Gastroesophageal sphincter (tissue), 4 donors: Measurements from ENCODE around the gene LYL1. TPM values are rescaled to one million over a fixed set of nuclear protein-coding genes. Genes with fewer than 3 reads are reported as not detected.

Experiments
- ATAC-seq: fragments of 150-250 bp; one replicate; pipeline ENCODE4 v1.9.1; 2016; ENCODE audit warnings: mild to moderate bottlenecking, moderate library complexity
- H3K27ac ChIP-seq, 4 donors: fragments of 200-600 bp; sonication (generic) in 3 of 4; 1 replicate in 3 of 4; 2 replicates in 1 of 4; pipeline ENCODE4 v1.5.1; 2016 to 2019
- H3K27me3 ChIP-seq: fragments of 200-600 bp; sonication (generic); one replicate; pipeline ENCODE4 v1.5.1; 2019
- H3K36me3 ChIP-seq, 2 donors: fragments of 200-600 bp; sonication (generic); one replicate each; pipeline ENCODE4 v1.5.1; 2019; ENCODE audit warnings: control low read depth in 1 of 2
- H3K4me1 ChIP-seq, 3 donors: fragments of 200-600 bp; sonication (generic); 1 replicate in 2 of 3; 2 replicates in 1 of 3; pipeline ENCODE4 v1.5.1; 2016 to 2019; ENCODE audit warnings: control low read depth in 2 of 3
- H3K4me3 ChIP-seq, 2 donors: fragments of 200-600 bp; sonication (generic); one replicate each; pipeline ENCODE4 v1.5.1; 2019; ENCODE audit warnings: mild to moderate bottlenecking in 1 of 2, moderate library complexity in 1 of 2
- H3K9me3 ChIP-seq, 3 donors: fragments of 200-600 bp; sonication (generic); one replicate each; pipeline ENCODE4 v1.5.1; 2017 to 2019; ENCODE audit warnings: control low read depth in 2 of 3
- EP300 ChIP-seq: sonication (generic); formaldehyde crosslinking; IDR thresholded peaks from one replicate; pipeline ENCODE4 v1.6.1; 2017; ENCODE audit warnings: antibody characterized with exemption, mild to moderate bottlenecking
- POLR2A ChIP-seq, 2 donors: fragments of 450-650 bp; IDR thresholded peaks; one replicate each; pipeline ENCODE4 v1.6.1; 2017; ENCODE audit warnings: antibody characterized with exemption in 2 of 2, mild to moderate bottlenecking in 2 of 2, moderate library complexity in 1 of 2
- POLR2AphosphoS5 ChIP-seq: sonication (generic); formaldehyde crosslinking; IDR thresholded peaks from one replicate; pipeline ENCODE4 v1.6.1; 2017; ENCODE audit warnings: antibody characterized with exemption
- WGBS, 2 donors: methylation state at CpG; one replicate each; pipeline ENCODE4 v1.1.5; 2018; ENCODE audit warnings: low coverage in 1 of 2; 5-methylcytosine and 5-hydroxymethylcytosine counted together
- total RNA-seq, 4 donors: library from RNA; depleted of rRNA; stranded (reverse); fragments of >200 nt; gene quantifications; one replicate each; pipeline ENCODE4 v1.1.0, GENCODE V29; 2016
- TF ChIP-seq, protein P1 (sequence below), 4 experiments: fragments of 200-600 bp in 2 of 4; fragments of 450-650 bp in 2 of 4; sonication (generic) in 1 of 4; IDR thresholded peaks; one replicate each; pipeline ENCODE4 v1.5.1; 2017 to 2019; ENCODE audit warnings: antibody characterized with exemption in 4 of 4, mild to moderate bottlenecking in 2 of 4, moderate library complexity in 2 of 4

LYL1 gene
- total RNA-seq, 4 donors from 2014 or later, result 9.9 to 11.8 (median 10.8) TPM

DNA sequence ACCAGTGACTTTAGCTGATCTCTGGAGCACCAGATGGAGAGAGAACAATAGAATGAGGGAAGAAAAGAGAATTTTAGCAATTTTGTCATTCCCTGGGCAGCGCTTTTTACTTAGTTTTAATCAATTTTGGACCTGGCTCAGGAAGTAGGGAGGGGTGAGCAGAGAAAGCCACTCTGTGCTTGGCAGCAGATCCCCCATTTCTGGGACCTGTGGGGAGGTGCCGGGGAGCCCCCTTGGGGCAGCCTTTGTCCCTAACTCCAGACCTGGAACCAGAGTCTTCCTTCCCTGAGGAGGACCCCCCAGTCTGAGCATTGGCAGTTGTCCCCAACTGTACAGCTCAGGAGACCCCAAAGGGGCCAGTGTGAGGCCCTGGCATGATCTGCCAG, 10.5 kb downstream of the LYL1 start:
- Histone ChIP-seq H3K4me1 (peaks cover 0 to 83% (median 56%) of the 10 kb centered on the region in 3 donors), H3K4me3 (no peak overlapping the region), H3K27ac (peak overlapping the region; percentile 4 to 89 (median 85)), H3K27me3 (no peaks in the 10 kb centered on the region), H3K9me3 (no peaks in the 10 kb centered on the region), H3K36me3 (peaks cover 0 to 49% of the 10 kb centered on the region in 2 donors)
- no peak for ATAC-seq
- 55% methylated on average over 1 of the region's 2 CpGs; no CpG with 5 or more reads in 1 of the 2 donors for WGBS, 2 donors
- TF ChIP-seq, protein P1, sequence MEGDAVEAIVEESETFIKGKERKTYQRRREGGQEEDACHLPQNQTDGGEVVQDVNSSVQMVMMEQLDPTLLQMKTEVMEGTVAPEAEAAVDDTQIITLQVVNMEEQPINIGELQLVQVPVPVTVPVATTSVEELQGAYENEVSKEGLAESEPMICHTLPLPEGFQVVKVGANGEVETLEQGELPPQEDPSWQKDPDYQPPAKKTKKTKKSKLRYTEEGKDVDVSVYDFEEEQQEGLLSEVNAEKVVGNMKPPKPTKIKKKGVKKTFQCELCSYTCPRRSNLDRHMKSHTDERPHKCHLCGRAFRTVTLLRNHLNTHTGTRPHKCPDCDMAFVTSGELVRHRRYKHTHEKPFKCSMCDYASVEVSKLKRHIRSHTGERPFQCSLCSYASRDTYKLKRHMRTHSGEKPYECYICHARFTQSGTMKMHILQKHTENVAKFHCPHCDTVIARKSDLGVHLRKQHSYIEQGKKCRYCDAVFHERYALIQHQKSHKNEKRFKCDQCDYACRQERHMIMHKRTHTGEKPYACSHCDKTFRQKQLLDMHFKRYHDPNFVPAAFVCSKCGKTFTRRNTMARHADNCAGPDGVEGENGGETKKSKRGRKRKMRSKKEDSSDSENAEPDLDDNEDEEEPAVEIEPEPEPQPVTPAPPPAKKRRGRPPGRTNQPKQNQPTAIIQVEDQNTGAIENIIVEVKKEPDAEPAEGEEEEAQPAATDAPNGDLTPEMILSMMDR (IDR thresholded peaks at IDR 0.05), result no peak
- TF ChIP-seq EP300 (no peak), POLR2A (IDR thresholded peaks at IDR 0.05) (no peak), POLR2AphosphoS5 (no peak)

DNA sequence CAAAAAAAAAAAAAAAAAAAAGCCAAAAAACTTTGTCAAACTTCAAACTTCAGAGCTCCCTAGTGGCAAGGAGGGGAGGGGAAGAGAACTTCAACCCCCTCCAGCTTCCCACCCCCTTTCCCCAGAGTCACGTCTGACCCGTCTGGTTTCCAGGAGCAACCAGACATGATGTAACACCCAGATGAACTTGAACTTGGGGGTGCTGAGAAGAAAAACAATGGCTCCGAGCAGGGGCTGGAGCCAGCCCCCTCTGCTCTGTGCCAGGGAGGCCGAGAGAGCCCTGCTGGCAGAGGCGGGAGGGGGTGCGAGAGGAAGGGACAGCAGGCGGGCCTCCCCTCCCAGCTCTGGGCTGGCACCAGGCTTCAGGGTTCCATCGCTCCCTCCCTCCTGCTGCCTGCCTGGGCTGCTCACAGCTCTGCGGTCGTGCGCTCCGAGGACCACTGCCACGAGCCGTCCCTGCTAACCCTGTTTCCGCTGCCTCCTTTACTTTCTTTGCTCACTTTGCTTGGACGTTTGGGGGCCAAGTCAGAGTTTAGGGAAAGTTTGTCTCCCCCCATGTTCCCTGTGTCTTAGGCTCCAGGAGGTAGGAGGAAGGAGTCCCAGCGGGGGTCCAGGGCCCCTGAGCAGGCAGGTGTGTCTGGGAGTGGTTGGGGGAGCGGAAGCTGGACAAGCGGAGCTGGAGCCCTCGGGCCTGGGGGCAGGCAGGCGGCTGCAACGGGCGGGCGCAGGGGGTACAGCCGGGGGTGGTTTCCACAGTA, 11.1 kb downstream of the LYL1 start:
- no peak overlapping the region for H3K4me3 ChIP-seq
- peaks cover 0 to 79% (median 56%) of the 10 kb centered on the region in 3 donors for H3K4me1 ChIP-seq
- TF ChIP-seq POLR2A (IDR thresholded peaks at IDR 0.05), result no peak
- no peak for TF ChIP-seq EP300
- peak; percentile 27 for TF ChIP-seq POLR2AphosphoS5
- TF ChIP-seq, protein P1 (IDR thresholded peaks at IDR 0.05), result peak in 1 of 4 experiments; percentile 10
- no peaks in the 10 kb centered on the region for H3K9me3 ChIP-seq
- ATAC-seq, result peak; percentile 77
- H3K27ac ChIP-seq, result peak overlapping the region; percentile 4 to 89 (median 85)
- H3K27me3 ChIP-seq, result no peaks in the 10 kb centered on the region
- H3K36me3 ChIP-seq, result peaks cover 0 to 54% of the 10 kb centered on the region in 2 donors
- 0 to 37% methylated on average over 9 to 11 of the region's 25 CpGs for WGBS, 2 donors

DNA sequence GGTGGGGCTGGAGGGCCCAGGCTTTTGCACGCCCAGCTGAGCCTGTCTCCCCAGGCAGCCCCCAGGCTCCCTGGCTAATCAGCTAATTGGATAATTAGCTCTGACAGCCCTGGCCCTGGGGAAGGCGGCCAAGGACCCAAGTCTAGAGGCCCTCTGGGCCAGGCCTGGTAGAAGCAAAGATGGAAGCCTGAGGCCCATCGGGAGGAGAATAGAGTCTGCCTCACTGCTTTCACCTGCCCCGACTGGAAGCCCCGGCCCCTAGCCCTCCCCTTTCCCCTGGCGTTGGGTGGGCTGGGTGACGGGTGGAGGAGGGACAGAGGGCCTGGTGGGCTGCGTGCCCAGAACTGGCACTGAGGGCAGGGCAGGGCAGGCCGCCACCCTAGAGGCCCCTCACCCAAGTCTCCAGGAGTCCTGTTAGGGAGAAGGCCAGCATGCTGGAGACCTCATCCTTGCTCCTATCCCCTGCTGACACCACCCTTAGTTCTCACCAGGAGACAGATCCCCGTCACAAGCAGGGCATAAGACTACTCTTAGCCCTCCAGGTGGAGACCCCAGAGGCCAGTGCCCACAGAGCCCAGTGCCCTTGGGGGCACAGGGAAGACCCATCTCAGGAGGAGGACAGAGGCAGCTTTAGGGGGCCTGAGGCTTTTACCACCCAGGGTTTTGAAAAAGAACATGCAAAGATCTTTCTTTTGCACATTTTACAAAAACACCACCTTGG, 12.0 kb downstream of the LYL1 start:
- peaks cover 0 to 77% (median 49%) of the 10 kb centered on the region in 3 donors for H3K4me1 ChIP-seq
- H3K9me3 ChIP-seq, result no peaks in the 10 kb centered on the region
- peaks cover 0 to 57% of the 10 kb centered on the region in 2 donors for H3K36me3 ChIP-seq
- H3K4me3 ChIP-seq, result no peak overlapping the region
- WGBS, 2 donors, result no CpG with 5 or more reads among the region's 10 CpGs
- peak overlapping the region; percentile 21 to 89 (median 82) for H3K27ac ChIP-seq
- H3K27me3 ChIP-seq, result no peaks in the 10 kb centered on the region
- no peak for TF ChIP-seq POLR2A (IDR thresholded peaks at IDR 0.05)
- no peak for TF ChIP-seq POLR2AphosphoS5
- TF ChIP-seq EP300, result no peak
- TF ChIP-seq, protein P1 (IDR thresholded peaks at IDR 0.05), result no peak
- no peak for ATAC-seq

DNA sequence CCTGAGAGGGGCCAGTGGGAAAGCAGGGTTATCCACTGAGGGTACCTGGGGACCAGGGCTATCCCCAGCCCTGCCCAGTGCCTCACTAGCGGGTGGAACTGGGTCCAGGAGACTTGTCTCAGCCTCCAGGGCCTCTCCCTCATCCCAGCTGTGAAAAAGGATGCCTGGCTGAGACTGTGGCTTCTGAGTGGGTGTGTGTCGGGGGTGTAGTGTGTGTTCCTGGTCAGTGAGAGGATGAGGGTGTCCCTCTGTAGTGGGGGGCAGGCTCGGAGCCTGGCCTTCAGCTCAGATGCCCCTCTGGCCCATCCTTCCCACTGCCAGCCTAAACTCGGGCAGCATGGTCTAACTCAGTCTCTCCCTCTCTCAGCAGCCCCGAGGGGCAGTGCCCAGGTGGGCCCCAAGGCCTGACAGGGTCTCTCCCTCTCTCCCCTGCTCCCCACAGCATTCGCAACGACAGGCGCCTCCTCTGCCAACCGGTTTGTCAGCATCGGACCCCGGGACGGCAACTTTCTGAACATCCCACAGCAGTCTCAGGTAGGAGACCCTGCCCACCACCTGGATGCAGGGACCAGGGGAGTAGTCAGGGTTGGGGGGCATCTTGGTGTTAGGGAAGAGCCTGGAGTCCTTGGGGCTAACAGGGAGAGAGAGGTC, 12.7 kb downstream of the LYL1 start:
- Histone ChIP-seq H3K9me3 (no peaks in the 10 kb centered on the region), H3K27ac (peak overlapping the region in 3 of 4 donors; percentile 79 to 89 (median 85)), H3K36me3 (peaks cover 0 to 57% of the 10 kb centered on the region in 2 donors), H3K4me1 (peaks cover 0 to 77% (median 42%) of the 10 kb centered on the region in 3 donors), H3K27me3 (no peaks in the 10 kb centered on the region), H3K4me3 (no peak overlapping the region)
- no CpG with 5 or more reads among the region's 12 CpGs for WGBS, 2 donors
- no peak for ATAC-seq
- TF ChIP-seq POLR2A (IDR thresholded peaks at IDR 0.05), result no peak
- no peak for TF ChIP-seq EP300
- TF ChIP-seq, protein P1 (IDR thresholded peaks at IDR 0.05), result no peak
- TF ChIP-seq POLR2AphosphoS5, result no peak
